H1 (cell line): ENCODE measurements around the gene AKR1C1. TPM values are rescaled to one million over a fixed set of nuclear protein-coding genes. Genes with fewer than 3 reads are reported as not detected.
"Not testable (repeated sequence)": the region's sequence is repeated elsewhere in the genome, so short reads cannot be mapped to it uniquely, and the experiment has no call there.

ENCODE experiments used
- CTCF ChIA-PET: fragments of 300-600 bp; sonication (Branson Sonifier 250); formaldehyde crosslinking; loops from one replicate; lab custom pipeline; 2021; ENCODE audit not compliant: partially characterized antibody; lab: Charles Lee
- POLR2A ChIA-PET: fragments of 300-600 bp; sonication (Branson Sonifier 250); formaldehyde crosslinking; loops from one replicate; lab custom pipeline; 2021; ENCODE audit warnings: inconsistent platforms; ENCODE audit not compliant: partially characterized antibody; lab: Charles Lee
- DNase-seq, 2 experiments: peaks; one replicate each; pipeline versions ENCODE4 v3.0.0 to v3.0.0-alpha.2; 2010 to 2022; ENCODE audit warnings: low spot score in 2 of 2, low read depth in 1 of 2, mixed read lengths in 1 of 2
- FAIRE-seq: peaks from 2 replicates; lab custom pipeline; 2011; peaks lifted over from hg19 to GRCh38; lab: Jason Lieb, UNC
- H2AFZ ChIP-seq: 2 replicates; pipeline ENCODE4 v1.8.1; 2012; ENCODE audit warnings: low read length, inconsistent platforms
- H2AK5ac ChIP-seq: 2 replicates; pipeline ENCODE4 v1.6.1; 2013; ENCODE audit warnings: low read depth, low read length
- H2BK120ac ChIP-seq: replicated peaks from 2 replicates; pipeline ENCODE3; 2013; ENCODE audit warnings: low read depth, low read length, inconsistent platforms
- H2BK12ac ChIP-seq: 2 replicates; pipeline ENCODE4 v1.6.1; 2013; ENCODE audit warnings: low read depth, low read length
- H2BK15ac ChIP-seq: 2 replicates; pipeline ENCODE4 v1.6.1; 2013; ENCODE audit warnings: low read length
- H2BK20ac ChIP-seq: 2 replicates; pipeline ENCODE4 v1.6.1; 2013; ENCODE audit warnings: low read length
- H2BK5ac ChIP-seq: 2 replicates; pipeline ENCODE4 v1.6.1; 2013; ENCODE audit warnings: low read depth, low read length
- H3K14ac ChIP-seq: 2 replicates; pipeline ENCODE4 v1.6.1; 2013; ENCODE audit warnings: inconsistent platforms; ENCODE audit not compliant: insufficient read length
- H3K18ac ChIP-seq: 2 replicates; pipeline ENCODE4 v1.6.1; 2013; ENCODE audit warnings: low read length; ENCODE audit errors: extremely low read depth
- H3K23ac ChIP-seq: 2 replicates; pipeline ENCODE4 v1.6.1; 2013; ENCODE audit warnings: inconsistent platforms; ENCODE audit not compliant: insufficient read length
- H3K23me2 ChIP-seq: 2 replicates; pipeline ENCODE4 v1.6.1; 2013; ENCODE audit warnings: low read depth, low read length
- H3K27ac ChIP-seq: 2 replicates; pipeline ENCODE4 v1.6.1; 2011; ENCODE audit warnings: low read depth, low read length, inconsistent platforms
- H3K27me3 ChIP-seq, 4 experiments: replicated peaks in 1 of 4; 1 replicate in 1 of 4; 2 replicates in 3 of 4; pipeline versions ENCODE4 v1.6.1 to v1.8.1; 2011 to 2013; ENCODE audit warnings: low read length in 3 of 4, mild to moderate bottlenecking in 3 of 4, inconsistent platforms in 2 of 4, mixed read lengths in 2 of 4, moderate library complexity in 1 of 4; ENCODE audit not compliant: control insufficient read depth in 3 of 4, insufficient read depth in 3 of 4; ENCODE audit errors: extremely low read depth in 1 of 4
- H3K36me3 ChIP-seq, 4 experiments: 2 replicates each; pipeline versions ENCODE4 v1.6.1 to v1.8.1; 2011 to 2013; ENCODE audit warnings: mild to moderate bottlenecking in 4 of 4, low read length in 3 of 4, moderate library complexity in 2 of 4, control low read depth in 1 of 4, inconsistent platforms in 1 of 4; ENCODE audit not compliant: insufficient read depth in 4 of 4, control insufficient read depth in 2 of 4
- H3K4ac ChIP-seq: replicated peaks from 2 replicates; pipeline ENCODE3; 2013; ENCODE audit warnings: low read length, low read depth, mixed read lengths, inconsistent platforms; ENCODE audit not compliant: insufficient read length
- H3K4me1 ChIP-seq, 4 experiments: replicated peaks in 1 of 4; 1 replicate in 1 of 4; 2 replicates in 3 of 4; pipeline versions ENCODE4 v1.6.1 to v1.8.1; 2011 to 2013; ENCODE audit warnings: low read length in 3 of 4, inconsistent platforms in 2 of 4, mixed read lengths in 1 of 4; ENCODE audit not compliant: insufficient read depth in 4 of 4, control insufficient read depth in 3 of 4
- H3K4me2 ChIP-seq, 2 experiments: 2 replicates each; pipeline versions ENCODE4 v1.6.1 to v1.8.1; 2011 to 2013; ENCODE audit warnings: low read depth in 2 of 2, low read length in 2 of 2, control low read depth in 1 of 2, inconsistent platforms in 1 of 2, mild to moderate bottlenecking in 1 of 2; ENCODE audit not compliant: insufficient read depth in 1 of 2
- H3K4me3 ChIP-seq, 4 experiments: fragments of 200-600, 300-600 bp in 1 of 4; sonication (generic), shearing (Covaris generic), sonication (Bioruptor Twin) in 1 of 4; 2 replicates each; pipeline versions ENCODE4 v1.5.1 to v1.8.1; 2011 to 2016; ENCODE audit warnings: low read length in 4 of 4, low read depth in 3 of 4, control low read depth in 2 of 4, inconsistent platforms in 2 of 4, mild to moderate bottlenecking in 2 of 4, mixed read lengths in 1 of 4, moderate library complexity in 1 of 4; ENCODE audit not compliant: insufficient read depth in 2 of 4; ENCODE audit errors: extremely low read depth in 1 of 4
- H3K56ac ChIP-seq: replicated peaks from 2 replicates; pipeline ENCODE3; 2013; ENCODE audit warnings: low read depth, mild to moderate bottlenecking, mixed read lengths, low read length, inconsistent platforms; ENCODE audit not compliant: insufficient read length
- H3K79me1 ChIP-seq: 2 replicates; pipeline ENCODE4 v1.6.1; 2013; ENCODE audit warnings: low read depth, low read length, control low read depth
- H3K79me2 ChIP-seq, 2 experiments: 2 replicates each; pipeline versions ENCODE4 v1.6.1 to v1.8.1; 2012 to 2013; ENCODE audit warnings: low read length in 2 of 2, mild to moderate bottlenecking in 2 of 2, inconsistent platforms in 1 of 2; ENCODE audit not compliant: insufficient read depth in 2 of 2, control insufficient read depth in 1 of 2
- H3K9ac ChIP-seq, 4 experiments: replicated peaks in 1 of 4; 1 replicate in 1 of 4; 2 replicates in 3 of 4; pipeline versions ENCODE4 v1.6.1 to v1.8.1; 2011 to 2013; ENCODE audit warnings: low read depth in 3 of 4, low read length in 3 of 4, control low read depth in 2 of 4, mild to moderate bottlenecking in 2 of 4, moderate library complexity in 2 of 4, inconsistent platforms in 1 of 4; ENCODE audit errors: extremely low read depth in 1 of 4
- H3K9me3 ChIP-seq, 2 experiments: 2 replicates each; pipeline versions ENCODE4 v1.6.1 to v1.8.1; 2012 to 2013; ENCODE audit warnings: mild to moderate bottlenecking in 2 of 2, moderate library complexity in 2 of 2, control low read depth in 1 of 2, inconsistent platforms in 1 of 2, low read depth in 1 of 2, low read length in 1 of 2, mixed read lengths in 1 of 2; ENCODE audit not compliant: insufficient read depth in 2 of 2
- H4K20me1 ChIP-seq, 2 experiments: replicated peaks in 1 of 2; 2 replicates each; pipeline versions ENCODE3 to v1.8.1; 2011 to 2013; ENCODE audit warnings: inconsistent platforms in 2 of 2, low read length in 2 of 2, mild to moderate bottlenecking in 1 of 2; ENCODE audit not compliant: insufficient read depth in 2 of 2, control insufficient read depth in 1 of 2
- H4K5ac ChIP-seq: 2 replicates; pipeline ENCODE4 v1.6.1; 2013; ENCODE audit warnings: low read length, low read depth, mixed read lengths, inconsistent platforms; ENCODE audit not compliant: insufficient read length
- H4K8ac ChIP-seq: 2 replicates; pipeline ENCODE4 v1.8.0; 2013; ENCODE audit warnings: mild to moderate bottlenecking, moderate library complexity, low read length, inconsistent platforms; ENCODE audit not compliant: insufficient read depth; ENCODE audit errors: extremely low read depth
- H4K91ac ChIP-seq: replicated peaks from 2 replicates; pipeline ENCODE3; 2013; ENCODE audit warnings: low read length, mixed read lengths, inconsistent platforms; ENCODE audit not compliant: insufficient read length
- WGBS, 2 experiments: shearing (Covaris generic) in 1 of 2; methylation state at CpG; one replicate each; pipeline versions ENCODE4 v1.1.6 to v1.1.7; 2013 to 2015; ENCODE audit warnings: low lambda C conversion rate in 2 of 2, mixed read lengths in 2 of 2, inconsistent platforms in 1 of 2, low coverage in 1 of 2, missing lambda C conversion rate in 1 of 2; ENCODE audit not compliant: insufficient replicate concordance in 2 of 2, insufficient coverage in 1 of 2, insufficient read length in 1 of 2; ENCODE audit errors: extremely low coverage in 1 of 2, missing lambda C conversion rate in 1 of 2; 5-methylcytosine and 5-hydroxymethylcytosine counted together
- polyA plus RNA-seq, 7 experiments: library from polyadenylated mRNA; depleted of rRNA in 3 of 7; stranded (reverse) in 5 of 7; unstranded in 2 of 7; fragments of >200 nt in 5 of 7; fragments of 200-250 nt in 2 of 7; gene quantifications; 1 replicate in 5 of 7; 2 replicates in 1 of 7; 4 replicates in 1 of 7; pipeline versions ENCODE4 v1.2.1 to v1.2.3, GENCODE V29; 2011 to 2013; ENCODE audit warnings: missing spikeins in 2 of 7, mixed read lengths in 2 of 7
- total RNA-seq: library from RNA; stranded (reverse); fragmentation: NEBNext Ultra II Directional; extraction: Animal tissue kit (Norgen Biotek cat#: 25700); gene quantifications from 2 replicates; pipeline ENCODE4 v1.2.1, GENCODE V29; 2021

Gene AKR1C1
- total and polyA plus RNA-seq, 2 of the 8 experiments (the other 6 are each of a cell fraction or from before 2014, with no cell fraction given), result 1.4 to 2.1 TPM

DNA sequence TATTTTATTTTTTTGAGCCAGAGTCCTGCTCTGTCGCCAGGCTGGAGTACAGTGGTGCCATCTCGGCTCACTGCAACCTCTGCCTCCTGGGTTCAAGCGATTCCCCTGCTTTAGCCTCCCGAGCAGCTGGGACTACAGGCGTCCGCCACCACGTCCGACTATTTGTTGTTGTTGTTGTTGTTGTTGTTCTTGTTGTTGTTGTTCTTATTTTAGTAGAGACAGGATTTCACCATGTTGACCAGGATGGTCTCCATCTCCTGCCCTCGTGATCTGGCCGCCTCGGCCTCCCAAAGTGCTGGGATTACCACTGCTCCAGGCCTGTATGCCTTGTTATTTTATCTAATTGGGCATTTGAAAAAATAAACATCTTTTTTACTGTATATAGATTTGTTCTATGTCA is 1.7 kb upstream of the AKR1C1 start:
- H3K9me3 ChIP-seq, H4K20me1 ChIP-seq, H3K36me3 ChIP-seq, H3K79me2 ChIP-seq, H2BK5ac ChIP-seq, FAIRE-seq, CTCF ChIA-PET, H3K14ac ChIP-seq, H2AFZ ChIP-seq, H3K4me2 ChIP-seq, H3K18ac ChIP-seq, H4K91ac ChIP-seq, H3K79me1 ChIP-seq, H4K8ac ChIP-seq, H3K4me3 ChIP-seq, H3K9ac ChIP-seq, H3K4ac ChIP-seq, H2AK5ac ChIP-seq, H2BK15ac ChIP-seq, H3K23me2 ChIP-seq, H3K27ac ChIP-seq, H2BK12ac ChIP-seq, H2BK120ac ChIP-seq, H3K56ac ChIP-seq, H4K5ac ChIP-seq, H3K27me3 ChIP-seq, POLR2A ChIA-PET, H2BK20ac ChIP-seq, H3K23ac ChIP-seq, H3K4me1 ChIP-seq, DNase-seq: not testable (repeated sequence)
- 95% methylated on average over 11 of the region's 11 CpGs; no CpG with 5 or more reads in 1 of the 2 experiments for whole genome bisulfite sequencing, 2 experiments

DNA sequence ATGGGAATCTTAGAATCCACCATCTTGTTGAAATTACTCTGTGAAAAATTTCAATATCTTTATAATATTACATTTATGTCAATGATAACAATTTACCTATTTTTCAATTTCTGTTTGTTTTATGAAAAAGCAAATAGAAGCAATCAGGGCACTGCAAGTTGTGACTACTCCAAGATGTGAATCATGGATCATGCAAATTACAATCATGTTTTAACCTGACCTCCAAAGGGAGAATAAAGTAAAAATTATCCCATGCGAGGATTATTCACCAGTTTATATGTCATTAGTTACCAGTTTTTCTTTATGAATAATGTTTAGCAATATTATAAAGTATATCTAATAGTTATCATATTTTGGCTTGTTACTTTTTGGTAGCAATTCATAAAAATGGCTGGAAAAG is 907 bp upstream of the AKR1C1 start:
- H3K14ac ChIP-seq, POLR2A ChIA-PET, H2BK12ac ChIP-seq, H3K4me1 ChIP-seq, H2AFZ ChIP-seq, H3K27me3 ChIP-seq, FAIRE-seq, H3K4me3 ChIP-seq, H3K27ac ChIP-seq, H4K8ac ChIP-seq, H3K79me2 ChIP-seq, H2BK120ac ChIP-seq, H3K79me1 ChIP-seq, H3K9me3 ChIP-seq, H2BK15ac ChIP-seq, H2BK20ac ChIP-seq, H3K4me2 ChIP-seq, H3K18ac ChIP-seq, H4K20me1 ChIP-seq, H3K9ac ChIP-seq, H3K23me2 ChIP-seq, H3K36me3 ChIP-seq, DNase-seq, H4K91ac ChIP-seq, H3K4ac ChIP-seq, H2AK5ac ChIP-seq, H3K56ac ChIP-seq, CTCF ChIA-PET, H3K23ac ChIP-seq, H2BK5ac ChIP-seq, H4K5ac ChIP-seq: not testable (repeated sequence)
- 67% methylated on average over 1 of the region's 1 CpG; no CpG with 5 or more reads in 1 of the 2 experiments for WGBS, 2 experiments
